HG02852 (cell line): Measurements from ENCODE around the gene GPR173.

Source experiments
- ATAC-seq: cut with Tn5 transposase; IDR thresholded peaks from one replicate; pipeline ENCODE4 v1.9.1; 2021; ENCODE audit warnings: mild to moderate bottlenecking, moderate library complexity; ENCODE audit not compliant: unreplicated experiment

GPR173 gene, protein sequence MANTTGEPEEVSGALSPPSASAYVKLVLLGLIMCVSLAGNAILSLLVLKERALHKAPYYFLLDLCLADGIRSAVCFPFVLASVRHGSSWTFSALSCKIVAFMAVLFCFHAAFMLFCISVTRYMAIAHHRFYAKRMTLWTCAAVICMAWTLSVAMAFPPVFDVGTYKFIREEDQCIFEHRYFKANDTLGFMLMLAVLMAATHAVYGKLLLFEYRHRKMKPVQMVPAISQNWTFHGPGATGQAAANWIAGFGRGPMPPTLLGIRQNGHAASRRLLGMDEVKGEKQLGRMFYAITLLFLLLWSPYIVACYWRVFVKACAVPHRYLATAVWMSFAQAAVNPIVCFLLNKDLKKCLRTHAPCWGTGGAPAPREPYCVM

GRCh38 chrX:53048169-53049126, at the start of gene GPR173:
GPR173 (plus strand) TSS chrX:53048789; CDS start chrX:53076622, 27,833 bp downstream.
- ATAC-seq: no peak

- ATAC-seq: no peak
Observed at GRCh38 chrX:53000447-53001135, 48.0 kb upstream of the GPR173 start.

- ATAC-seq: no peak
Observed at GRCh38 chrX:53001958-53002357, 46.6 kb upstream of the GPR173 start.

- ATAC-seq: no peak
Observed at GRCh38 chrX:53003111-53003510, 45.5 kb upstream of the GPR173 start.

GRCh38 chrX:53004038-53004437, 44.6 kb upstream of the GPR173 start:
- no peak for ATAC-seq

GRCh38 chrX:53004811-53005210, 43.8 kb upstream of the GPR173 start:
- ATAC-seq: no peak

DNA sequence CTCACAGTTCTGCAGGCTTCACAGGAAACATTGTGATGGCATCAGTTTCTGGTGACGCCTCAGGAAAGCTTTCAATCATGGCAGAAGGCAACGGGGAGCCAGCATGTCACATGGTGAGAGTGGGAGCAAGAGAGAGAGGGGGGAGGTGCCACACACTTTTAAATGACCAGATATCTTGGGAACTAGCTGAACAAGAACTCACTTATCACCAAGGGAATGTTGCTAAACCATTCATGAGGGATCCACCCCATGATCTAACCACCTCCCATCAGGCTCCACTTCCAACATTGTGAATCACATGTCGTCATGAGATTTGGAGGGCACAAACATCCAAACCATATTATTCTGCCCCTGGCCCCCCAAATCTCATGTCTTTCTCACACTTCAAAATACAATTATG, 43.3 kb upstream of the GPR173 start:
- ATAC-seq: no peak

GRCh38 chrX:53009032-53009431, 39.6 kb upstream of the GPR173 start:
- ATAC-seq: no peak

DNA sequence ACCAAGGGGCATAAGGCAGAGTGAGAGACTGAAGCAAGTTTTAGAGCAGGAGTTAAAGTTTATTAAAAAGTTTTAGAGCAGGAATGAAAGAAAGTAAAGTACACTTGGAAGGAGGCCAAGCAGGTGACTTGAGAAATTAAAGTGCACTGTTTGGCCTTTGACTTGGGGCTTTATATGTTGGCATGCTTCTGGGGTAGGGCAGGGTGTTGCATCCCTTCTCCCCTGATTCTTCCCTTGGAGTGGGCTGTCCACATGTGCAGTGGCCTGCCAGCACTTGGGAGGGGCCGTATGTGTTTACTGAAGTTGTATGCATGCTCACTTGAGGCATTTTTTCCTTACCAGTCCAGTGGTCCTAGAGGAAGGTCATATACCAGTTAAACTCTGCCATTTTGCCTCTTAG, 35.3 kb upstream of the GPR173 start:
- ATAC-seq: no peak

- no peak for ATAC-seq
Observed at GRCh38 chrX:53018627-53019026, 30.0 kb upstream of the GPR173 start.

- no peak for ATAC-seq
Observed at GRCh38 chrX:53022381-53022780, 26.2 kb upstream of the GPR173 start.

GRCh38 chrX:53028678-53029077, 19.9 kb upstream of the GPR173 start:
- no peak for ATAC-seq

- ATAC-seq: no peak
Observed at GRCh38 chrX:53031380-53031779, 17.2 kb upstream of the GPR173 start.

GRCh38 chrX:53036149-53036548, 12.4 kb upstream of the GPR173 start:
- ATAC-seq: no peak

DNA sequence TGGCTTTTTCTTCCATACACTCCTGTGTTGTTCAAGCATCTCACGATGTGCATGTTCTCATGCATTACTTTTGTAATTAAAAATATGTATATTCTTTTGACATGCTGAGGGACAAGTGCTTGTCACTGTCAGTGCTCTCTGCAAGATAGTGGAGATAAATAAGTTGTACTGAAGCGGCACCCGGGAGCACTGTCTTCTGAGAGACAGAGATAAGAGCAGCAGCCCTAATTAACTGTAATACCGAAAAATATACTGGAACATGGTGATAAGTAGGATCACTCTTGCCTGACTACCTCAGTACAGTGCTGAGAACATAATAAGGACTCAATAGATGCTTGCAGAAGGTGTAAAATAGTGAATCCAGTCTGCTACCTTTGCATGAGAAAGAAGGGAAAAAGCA, 9.4 kb upstream of the GPR173 start:
- ATAC-seq: no peak

DNA sequence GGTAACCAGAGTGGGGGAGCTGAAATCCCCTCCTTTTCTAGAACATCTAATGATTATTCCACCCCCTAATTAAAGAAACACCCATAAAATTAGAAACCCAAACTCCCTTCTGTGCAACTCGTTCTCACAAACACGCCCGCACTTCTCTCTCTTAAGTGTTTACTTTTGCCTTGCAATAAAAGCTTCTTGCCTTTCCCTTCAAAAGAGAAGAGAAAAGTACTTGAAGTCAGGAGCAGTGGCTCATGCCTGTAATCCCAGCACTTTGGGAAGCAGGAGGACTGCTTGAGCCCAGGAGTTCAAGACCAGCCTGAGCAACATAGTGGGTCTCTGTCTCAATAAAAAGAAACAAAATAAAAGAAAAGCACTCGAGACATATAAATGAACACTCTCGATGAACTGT, 3.6 kb upstream of the GPR173 start:
- no peak for ATAC-seq

- ATAC-seq: no peak
Observed at GRCh38 chrX:53047228-53047627, 1.4 kb upstream of the GPR173 start.

- ATAC-seq: no peak
Observed at GRCh38 chrX:53049127-53049517, 533 bp downstream of the GPR173 start.

DNA sequence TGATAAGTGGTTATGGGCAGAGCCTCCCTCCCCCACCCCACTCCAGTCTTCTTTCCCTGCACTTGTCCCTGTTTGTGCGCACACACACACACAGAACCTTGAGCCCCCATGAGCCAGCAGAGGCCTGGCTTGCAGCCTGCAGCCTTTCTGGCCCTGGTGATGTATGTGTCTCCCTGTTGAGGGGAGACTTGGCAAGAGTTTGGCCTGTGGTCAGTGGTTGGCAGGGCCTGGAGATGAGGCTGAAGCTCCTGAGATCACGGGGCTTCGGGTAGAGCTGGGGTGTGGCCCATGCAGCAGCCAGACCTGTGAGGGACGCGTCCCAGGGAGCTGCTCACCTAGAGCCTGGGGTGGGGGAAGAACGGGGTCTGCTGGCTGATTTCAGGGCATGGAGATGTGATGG, 2.3 kb downstream of the GPR173 start:
- no peak for ATAC-seq

- no peak for ATAC-seq
Observed at GRCh38 chrX:53055244-53055849, 6.8 kb downstream of the GPR173 start.

DNA sequence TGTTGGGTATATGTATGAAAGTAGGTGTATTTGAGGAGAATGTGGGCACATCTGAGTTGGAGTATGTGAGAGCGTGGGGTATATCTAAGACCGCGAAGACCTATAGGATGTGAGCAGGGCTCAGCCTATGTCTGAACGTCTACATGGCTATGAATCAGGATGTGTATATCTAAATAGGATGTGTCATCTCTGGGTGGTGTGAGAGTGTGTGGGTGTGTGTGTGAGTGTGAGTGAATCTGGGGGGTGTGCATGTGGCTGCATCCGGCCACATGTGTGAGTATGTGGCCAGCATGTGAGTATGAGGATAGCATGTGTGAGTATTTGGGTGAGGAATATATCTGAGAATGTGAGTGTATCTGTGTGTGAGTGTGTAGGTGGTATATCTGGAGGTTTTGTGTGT, 7.7 kb downstream of the GPR173 start:
- no peak for ATAC-seq
